ENCODE results near the gene TENM3.

DNA sequence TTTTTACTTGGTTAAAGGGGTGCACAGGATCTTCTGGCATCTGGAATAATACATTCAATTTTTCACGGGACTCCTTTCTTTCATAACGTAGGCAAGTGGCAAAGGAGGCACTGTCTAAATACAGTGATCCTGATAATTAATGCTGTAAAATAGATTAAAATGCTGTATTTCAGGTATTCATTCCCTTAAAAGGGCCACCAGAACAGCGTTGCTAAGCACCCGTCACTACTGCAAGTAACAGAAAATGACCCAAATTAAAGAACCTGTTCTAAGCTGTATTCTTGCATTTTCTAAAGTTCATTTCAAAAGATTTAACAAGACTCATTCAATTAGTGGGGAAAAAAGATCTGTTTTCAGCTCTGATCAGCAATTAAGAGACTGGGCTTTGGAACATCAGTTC is 208.2 kb downstream of the TENM3 start:
- no peak for TF ChIP-seq EZH2phosphoT487 (conservative IDR thresholded peaks at IDR 0.05; ENCODE audit: low read length)
- no peak for TF ChIP-seq CTCF (IDR thresholded peaks at IDR 0.05; ENCODE audit: insufficient read depth, low read length, poor library complexity, severe bottlenecking)
